ENCODE data around the gene MAP9. TPM values are rescaled to one million over a fixed set of nuclear protein-coding genes. Genes with fewer than 3 reads are reported as not detected.
"Not testable (repeated sequence)": the region's sequence is repeated elsewhere in the genome, so short reads cannot be mapped to it uniquely, and the experiment has no call there.

Gene MAP9
- polyA plus RNA-seq (2011; rRNA removed) (8.2 and 13.9 TPM in 2 replicates), polyA minus RNA-seq (2011; rRNA and poly(A)+ RNA removed) (4.2 and 7.0 TPM in 2 replicates)

- Histone ChIP-seq H3K27me3 (ENCODE audit: control insufficient read depth, insufficient read depth, low read length) (no peaks in the 10 kb centered on the region), H3K27ac (ENCODE audit: low read depth, low read length) (no peak within 1 kb of the TSS), H3K4me3 (ENCODE audit: low read depth, low read length) (peak within 1 kb of the TSS; percentile 81), H3K9me3 (ENCODE audit: control insufficient read depth, insufficient read depth, low read length) (peaks cover 4% of the 10 kb centered on the region; the same call in 1 of the 2 replicates)
- ChIA-PET CTCF (interaction anchor here (0.9 to 7.0 kb wide), 4 partner anchors 16 to 824 kb away, joined by 3 to 40 read pairs (median 4); no protein-coding TSS in a partner anchor), POLR2A (no interaction called here)
- DNase-seq (ENCODE audit: low read depth, low spot score): peak; percentile 79
- TF ChIP-seq CTCF (IDR thresholded peaks at IDR 0.05; ENCODE audit: low read depth, low read length): no peak
Observed at GRCh38 chr4:155376387-155377268, at the start of gene MAP9. Gene MAP9 (minus strand): TSS chr4:155376965. CDS start chr4:155375850, 1,115 bp downstream.

DNA sequence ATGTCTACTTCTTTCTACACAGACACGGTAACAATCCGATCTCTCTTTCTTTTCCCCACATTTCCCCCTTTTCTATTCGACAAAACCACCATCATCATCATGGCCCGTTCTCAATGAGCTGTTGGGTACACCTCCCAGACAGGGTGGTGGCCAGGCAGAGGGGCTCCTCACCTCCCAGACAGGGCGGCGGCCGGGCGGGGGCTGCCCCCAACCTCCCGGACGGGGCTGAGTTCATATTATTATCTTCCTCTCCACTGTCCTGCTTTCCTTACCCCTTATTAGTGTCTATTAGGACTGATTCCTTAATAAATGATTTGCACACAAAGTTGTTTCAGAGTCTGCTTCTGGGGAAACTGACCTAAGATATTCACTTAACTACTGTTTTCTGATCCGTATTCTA, 48.0 kb upstream of the MAP9 start:
- H3K4me3 ChIP-seq (ENCODE audit: low read depth, low read length); POLR2A ChIA-PET; DNase-seq (ENCODE audit: low read depth, low spot score); H3K27ac ChIP-seq (ENCODE audit: low read depth, low read length); H3K9me3 ChIP-seq (ENCODE audit: control insufficient read depth, insufficient read depth, low read length); H3K27me3 ChIP-seq (ENCODE audit: control insufficient read depth, insufficient read depth, low read length): not testable (repeated sequence)
- CTCF ChIA-PET: interaction anchor here (2.1 kb wide), 1 partner anchor 362 kb away, joined by 6 read pairs; no protein-coding TSS in a partner anchor

DNA sequence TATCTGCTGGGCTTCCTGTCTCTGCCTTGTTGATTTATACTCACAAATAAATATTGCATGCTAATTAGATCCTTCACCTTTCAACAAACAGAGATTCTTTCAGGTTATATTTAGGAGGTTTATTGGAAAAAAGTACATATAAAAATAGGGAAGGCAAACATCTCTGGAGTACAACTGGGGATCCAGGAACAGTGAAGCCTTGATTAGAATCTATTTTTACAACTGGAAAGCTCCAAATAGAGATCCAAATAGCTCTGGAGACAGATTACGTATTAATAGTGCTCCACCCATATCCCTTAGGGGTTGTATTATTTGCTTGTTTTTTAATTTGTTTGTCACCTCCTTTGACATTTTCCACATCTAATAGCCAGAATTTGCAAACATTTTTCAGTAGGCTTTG, 46.9 kb upstream of the MAP9 start:
- no peak for TF ChIP-seq CTCF (IDR thresholded peaks at IDR 0.05; ENCODE audit: low read depth, low read length)
- CTCF ChIA-PET: no interaction called here
- Histone ChIP-seq H3K4me3 (ENCODE audit: low read depth, low read length) (no peak overlapping the region), H3K9me3 (ENCODE audit: control insufficient read depth, insufficient read depth, low read length) (peaks cover 5% of the 10 kb centered on the region), H3K27me3 (ENCODE audit: control insufficient read depth, insufficient read depth, low read length) (no peaks in the 10 kb centered on the region), H3K27ac (ENCODE audit: low read depth, low read length) (no peak overlapping the region)
- POLR2A ChIA-PET: no interaction called here
- no peak for DNase-seq (ENCODE audit: low read depth, low spot score)

DNA sequence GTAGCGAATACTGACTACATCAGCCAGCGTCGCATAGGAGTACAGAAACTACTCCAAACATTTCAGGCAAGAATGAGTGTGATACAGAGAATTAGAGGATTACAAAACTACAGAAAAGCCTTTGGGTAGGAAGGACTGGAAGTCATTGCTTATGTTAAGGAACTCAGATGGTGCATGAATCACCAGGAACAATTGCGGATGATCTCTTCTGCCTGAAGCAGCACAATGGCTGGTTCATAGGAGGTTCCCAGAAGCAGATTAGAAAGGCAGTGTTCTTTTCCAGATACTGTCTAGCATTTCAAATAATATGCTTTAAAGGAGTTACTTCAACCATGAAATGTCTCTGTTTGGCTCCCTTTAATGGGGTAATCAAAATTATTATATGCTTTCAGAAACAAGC, 42.5 kb upstream of the MAP9 start:
- TF ChIP-seq CTCF (IDR thresholded peaks at IDR 0.05; ENCODE audit: low read depth, low read length): no peak
- peaks cover 3% of the 10 kb centered on the region; the same call in 1 of the 2 replicates for H3K9me3 ChIP-seq (ENCODE audit: control insufficient read depth, insufficient read depth, low read length)
- ChIA-PET POLR2A (no interaction called here), CTCF (no interaction called here)
- no peak overlapping the region for H3K4me3 ChIP-seq (ENCODE audit: low read depth, low read length)
- peak; percentile 56 for DNase-seq (ENCODE audit: low read depth, low spot score)
- no peaks in the 10 kb centered on the region for H3K27me3 ChIP-seq (ENCODE audit: control insufficient read depth, insufficient read depth, low read length)
- H3K27ac ChIP-seq (ENCODE audit: low read depth, low read length): no peak overlapping the region

GRCh38 chr4:155415662-155416061, 38.9 kb upstream of the MAP9 start:
- H3K27ac ChIP-seq (ENCODE audit: low read depth, low read length): no peak overlapping the region
- ChIA-PET CTCF (no interaction called here), POLR2A (no interaction called here)
- H3K27me3 ChIP-seq (ENCODE audit: control insufficient read depth, insufficient read depth, low read length): no peaks in the 10 kb centered on the region
- DNase-seq (ENCODE audit: low read depth, low spot score): no peak
- no peak overlapping the region for H3K4me3 ChIP-seq (ENCODE audit: low read depth, low read length)
- no peak for TF ChIP-seq CTCF (IDR thresholded peaks at IDR 0.05; ENCODE audit: low read depth, low read length)
- H3K9me3 ChIP-seq (ENCODE audit: control insufficient read depth, insufficient read depth, low read length): no peaks in the 10 kb centered on the region

Data from AG04450 (cell line).